ENCODE data around the gene ULBP2.

DNA sequence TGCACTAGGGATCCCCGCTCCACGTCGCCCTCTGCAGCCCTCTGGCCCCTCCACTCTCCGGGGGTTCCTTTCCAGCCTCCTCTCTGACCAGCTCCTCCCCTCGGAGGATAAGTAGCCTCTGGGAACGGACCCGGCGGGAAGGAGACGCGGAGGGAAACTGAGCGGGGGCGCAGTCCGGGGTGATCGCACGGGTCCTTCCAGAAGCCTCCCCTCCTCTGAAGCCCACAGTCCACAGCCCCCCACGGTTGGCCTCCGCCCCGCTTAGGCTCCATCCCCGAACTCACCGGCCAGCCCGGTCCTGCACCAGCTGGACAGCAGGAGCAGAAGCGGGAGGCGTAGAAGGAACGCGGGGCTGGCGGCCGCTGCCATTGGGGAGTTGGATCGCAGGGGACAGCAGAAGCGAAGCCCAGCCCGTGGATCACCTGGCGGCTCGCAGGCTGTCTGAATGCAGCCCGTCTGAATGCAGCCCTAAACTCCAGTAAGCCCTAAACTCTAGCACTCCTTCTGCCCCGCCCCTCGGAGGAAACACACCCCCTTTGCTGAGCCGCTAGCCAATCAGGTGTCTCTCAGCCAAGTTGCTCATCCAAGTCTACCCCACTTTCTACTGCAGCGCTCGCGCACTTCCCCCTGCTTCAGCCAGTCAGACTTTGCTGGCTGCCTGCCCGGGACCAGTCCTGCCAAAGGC, 19.0 kb upstream of the ULBP2 start, which contains the start of gene RAET1G:
- TF ChIP-seq, protein P1, sequence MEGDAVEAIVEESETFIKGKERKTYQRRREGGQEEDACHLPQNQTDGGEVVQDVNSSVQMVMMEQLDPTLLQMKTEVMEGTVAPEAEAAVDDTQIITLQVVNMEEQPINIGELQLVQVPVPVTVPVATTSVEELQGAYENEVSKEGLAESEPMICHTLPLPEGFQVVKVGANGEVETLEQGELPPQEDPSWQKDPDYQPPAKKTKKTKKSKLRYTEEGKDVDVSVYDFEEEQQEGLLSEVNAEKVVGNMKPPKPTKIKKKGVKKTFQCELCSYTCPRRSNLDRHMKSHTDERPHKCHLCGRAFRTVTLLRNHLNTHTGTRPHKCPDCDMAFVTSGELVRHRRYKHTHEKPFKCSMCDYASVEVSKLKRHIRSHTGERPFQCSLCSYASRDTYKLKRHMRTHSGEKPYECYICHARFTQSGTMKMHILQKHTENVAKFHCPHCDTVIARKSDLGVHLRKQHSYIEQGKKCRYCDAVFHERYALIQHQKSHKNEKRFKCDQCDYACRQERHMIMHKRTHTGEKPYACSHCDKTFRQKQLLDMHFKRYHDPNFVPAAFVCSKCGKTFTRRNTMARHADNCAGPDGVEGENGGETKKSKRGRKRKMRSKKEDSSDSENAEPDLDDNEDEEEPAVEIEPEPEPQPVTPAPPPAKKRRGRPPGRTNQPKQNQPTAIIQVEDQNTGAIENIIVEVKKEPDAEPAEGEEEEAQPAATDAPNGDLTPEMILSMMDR (optimal IDR thresholded peaks at IDR 0.05 in 1 of 3, IDR thresholded peaks at IDR 0.05 in 1 of 3, conservative IDR thresholded peaks at IDR 0.05 in 1 of 3; ENCODE audit: extremely low read depth in 1 of 3, insufficient read depth in 2 of 3, low read length in 3 of 3): no peak
- TF ChIP-seq EZH2 (IDR thresholded peaks at IDR 0.05; ENCODE audit: low read length): no peak

Measured in keratinocyte (primary cell).